ENCODE data around the gene SPSB4. TPM values are rescaled to one million over a fixed set of nuclear protein-coding genes. Genes with fewer than 3 reads are reported as not detected.

Gene SPSB4
- total and polyA plus RNA-seq, 4 experiments from 2014 or later = not detected

DNA sequence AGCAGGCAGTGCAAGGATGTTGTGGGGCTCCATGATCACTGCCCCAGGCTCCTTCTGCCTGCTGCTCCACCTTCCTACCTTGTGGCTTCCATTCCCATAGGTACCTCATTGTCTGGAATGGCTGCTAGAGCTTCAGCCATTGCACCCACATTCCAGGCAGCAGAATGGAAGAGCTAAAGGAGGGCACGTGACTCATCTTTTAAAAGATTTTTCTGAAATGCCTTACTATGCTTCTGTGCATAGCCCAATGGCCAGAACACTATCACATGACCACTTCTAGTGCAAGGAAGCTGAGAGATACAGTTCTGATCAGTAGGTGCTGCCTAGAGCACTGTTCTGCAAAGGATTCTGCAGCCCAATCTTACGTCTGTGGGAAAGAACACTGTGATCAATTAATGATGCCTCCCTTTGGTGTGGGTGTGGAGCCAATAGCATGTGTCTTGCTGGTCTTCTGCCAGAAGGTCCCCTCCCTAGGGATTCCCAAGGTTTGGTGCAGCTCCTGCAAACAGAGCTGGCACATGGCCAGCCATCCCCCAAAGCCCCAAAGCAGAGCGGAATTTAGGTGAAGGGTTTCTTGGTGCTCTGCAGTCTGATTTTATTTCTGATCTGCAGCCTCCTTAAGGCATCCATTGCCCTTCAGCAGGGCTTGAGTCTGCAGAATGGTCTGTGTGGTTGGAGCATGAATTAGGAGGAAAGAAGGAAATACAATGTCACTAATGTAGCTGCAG is 34.4 kb downstream of the SPSB4 start:
- intact Hi-C loops (cut with micrococcal nuclease) = no loop called here
- Histone ChIP-seq H3K27me3 (ENCODE audit: insufficient read depth, low read length) (no peaks in the 10 kb centered on the region), H3K4me1 (ENCODE audit: insufficient read depth, low read length) (no peaks in the 10 kb centered on the region), H3K27ac (ENCODE audit: low read depth, low read length) (no peak overlapping the region), H3K4me3 (ENCODE audit: low read length in 2 of 2) (no peak overlapping the region), H3K9me3 (ENCODE audit: control insufficient read depth in 1 of 2, low read length in 2 of 2) (no peaks in the 10 kb centered on the region), H3K36me3 (ENCODE audit: insufficient read depth, low read length) (no peaks in the 10 kb centered on the region)
- no peak overlapping the region for H3K4me3 Mint-ChIP-seq
- H3K4me1 Mint-ChIP-seq = no peaks in the 10 kb centered on the region
- peaks cover 0 to 2% (median 0%) of the 10 kb centered on the region in 8 donors for H3K9me3 Mint-ChIP-seq
- H3K27ac Mint-ChIP-seq = no peak overlapping the region
- CTCF ChIA-PET (ENCODE audit: partially characterized antibody) = interaction anchor here (0.7 kb wide), 1 partner anchor 13 kb away, joined by 3 read pairs; no protein-coding TSS in a partner anchor
- no peak for DNase-seq
- peaks cover 5% of the 10 kb centered on the region in 2 donors for H3K27me3 Mint-ChIP-seq
- POLR2A ChIA-PET (ENCODE audit: partially characterized antibody) = no interaction called here
- no peaks in the 10 kb centered on the region for H3K36me3 Mint-ChIP-seq

DNA sequence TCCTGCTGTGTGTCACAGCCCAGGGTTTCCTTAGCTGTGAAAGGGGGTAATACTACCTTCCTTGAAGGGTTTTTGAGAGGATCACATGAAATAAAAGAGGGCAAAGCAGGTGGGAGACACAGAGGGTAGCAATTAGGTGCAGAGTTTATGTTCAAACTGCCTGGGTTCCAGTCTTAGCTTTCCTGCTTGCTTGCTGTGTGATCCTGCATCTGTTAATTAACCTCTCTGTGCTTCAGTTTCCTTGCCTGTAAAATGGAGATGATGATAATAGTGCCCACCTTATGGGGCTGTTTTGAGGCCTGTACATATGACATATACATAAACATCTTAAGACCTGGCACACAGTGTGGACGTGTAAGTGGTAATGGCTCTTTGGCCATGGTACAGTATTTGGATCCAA is 35.0 kb downstream of the SPSB4 start:
- no peaks in the 10 kb centered on the region for H3K36me3 ChIP-seq (ENCODE audit: insufficient read depth, low read length)
- no peak for DNase-seq
- Mint-ChIP-seq H3K4me3 (no peak overlapping the region), H3K27me3 (peaks cover 5% of the 10 kb centered on the region in 2 donors), H3K4me1 (no peaks in the 10 kb centered on the region), H3K9me3 (peaks cover 0 to 2% (median 0%) of the 10 kb centered on the region in 8 donors), H3K36me3 (no peaks in the 10 kb centered on the region), H3K27ac (no peak overlapping the region)
- intact Hi-C loops (cut with micrococcal nuclease) = no loop called here
- H3K4me1 ChIP-seq (ENCODE audit: insufficient read depth, low read length) = no peaks in the 10 kb centered on the region
- H3K4me3 ChIP-seq (ENCODE audit: low read length in 2 of 2) = no peak overlapping the region
- ChIA-PET POLR2A (ENCODE audit: partially characterized antibody) (no interaction called here), CTCF (ENCODE audit: partially characterized antibody) (no interaction called here)
- H3K27me3 ChIP-seq (ENCODE audit: insufficient read depth, low read length) = no peaks in the 10 kb centered on the region
- H3K9me3 ChIP-seq (ENCODE audit: control insufficient read depth in 1 of 2, low read length in 2 of 2) = no peaks in the 10 kb centered on the region
- H3K27ac ChIP-seq (ENCODE audit: low read depth, low read length) = no peak overlapping the region

DNA sequence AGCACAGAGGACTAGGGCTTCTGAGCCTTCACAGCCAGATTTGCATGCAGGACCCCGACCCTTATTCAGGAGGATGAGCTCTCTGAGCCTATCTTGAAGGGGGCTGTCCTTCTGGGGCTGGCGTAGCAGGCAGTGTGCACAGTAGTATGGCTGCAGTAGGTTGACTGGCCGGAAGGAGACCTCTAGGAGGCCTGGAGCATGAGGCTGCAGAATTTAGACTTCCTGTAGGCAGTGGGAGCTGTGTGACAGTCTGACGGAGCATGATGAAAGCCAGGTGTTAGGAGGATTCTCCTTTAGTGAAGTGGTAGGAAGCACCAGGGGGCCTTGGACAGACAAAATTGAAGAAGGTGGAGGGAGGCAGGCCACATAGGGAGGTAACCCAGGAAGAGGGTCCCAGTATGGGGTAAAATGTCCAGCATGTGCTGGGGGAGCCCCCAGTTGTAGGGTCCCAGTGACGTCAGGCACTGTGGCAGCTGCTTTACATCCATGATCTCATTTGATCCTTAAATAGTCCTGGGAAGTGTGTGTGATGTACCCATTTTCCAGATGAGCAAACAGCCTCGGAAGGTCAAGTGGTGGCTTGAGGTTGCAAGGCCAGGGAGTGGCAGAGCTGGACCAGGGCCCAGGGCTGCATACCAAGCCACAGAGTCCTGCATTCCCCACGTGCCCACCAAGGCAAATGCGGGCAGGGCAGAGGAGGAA is 36.1 kb downstream of the SPSB4 start:
- no peak overlapping the region for H3K27ac ChIP-seq (ENCODE audit: low read depth, low read length)
- no peaks in the 10 kb centered on the region for H3K4me1 ChIP-seq (ENCODE audit: insufficient read depth, low read length)
- H3K27me3 ChIP-seq (ENCODE audit: insufficient read depth, low read length) = no peaks in the 10 kb centered on the region
- H3K9me3 ChIP-seq (ENCODE audit: control insufficient read depth in 1 of 2, low read length in 2 of 2) = no peaks in the 10 kb centered on the region
- Mint-ChIP-seq H3K27ac (no peak overlapping the region), H3K36me3 (no peaks in the 10 kb centered on the region), H3K27me3 (peaks cover 5% of the 10 kb centered on the region in 2 donors), H3K4me3 (no peak overlapping the region), H3K9me3 (peaks cover 0 to 2% (median 0%) of the 10 kb centered on the region in 8 donors), H3K4me1 (no peaks in the 10 kb centered on the region)
- no peak overlapping the region for H3K4me3 ChIP-seq (ENCODE audit: low read length in 2 of 2)
- CTCF ChIA-PET (ENCODE audit: partially characterized antibody) = no interaction called here
- POLR2A ChIA-PET (ENCODE audit: partially characterized antibody) = no interaction called here
- no peak for DNase-seq
- intact Hi-C loops (cut with micrococcal nuclease) = no loop called here
- H3K36me3 ChIP-seq (ENCODE audit: insufficient read depth, low read length) = no peaks in the 10 kb centered on the region

DNA sequence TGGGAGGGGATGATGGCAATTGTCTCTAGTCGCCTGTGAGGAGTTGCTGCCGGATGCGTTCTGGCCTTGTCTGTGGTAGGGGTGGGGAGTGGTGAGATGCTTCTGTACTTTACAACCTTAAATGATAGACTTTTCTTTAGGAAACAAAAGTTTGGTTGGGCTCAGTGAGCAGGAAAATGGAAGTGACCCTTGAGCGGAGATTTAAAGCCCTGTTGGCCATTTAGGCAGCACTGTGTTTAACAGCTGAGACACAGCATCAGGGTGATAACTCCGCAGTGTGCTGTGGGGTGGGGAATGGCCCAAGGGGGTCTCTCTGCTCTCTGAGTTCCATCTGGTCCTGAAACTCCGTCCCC is 36.6 kb downstream of the SPSB4 start:
- Mint-ChIP-seq H3K9me3 (peaks cover 0 to 2% (median 0%) of the 10 kb centered on the region in 8 donors), H3K4me1 (no peaks in the 10 kb centered on the region), H3K36me3 (no peaks in the 10 kb centered on the region), H3K27ac (no peak overlapping the region), H3K27me3 (peaks cover 5% of the 10 kb centered on the region in 2 donors), H3K4me3 (no peak overlapping the region)
- CTCF ChIA-PET (ENCODE audit: partially characterized antibody) = no interaction called here
- H3K36me3 ChIP-seq (ENCODE audit: insufficient read depth, low read length) = no peaks in the 10 kb centered on the region
- DNase-seq = no peak
- POLR2A ChIA-PET (ENCODE audit: partially characterized antibody) = no interaction called here
- no peak overlapping the region for H3K4me3 ChIP-seq (ENCODE audit: low read length in 2 of 2)
- intact Hi-C loops (cut with micrococcal nuclease) = no loop called here
- no peak overlapping the region for H3K27ac ChIP-seq (ENCODE audit: low read depth, low read length)
- no peaks in the 10 kb centered on the region for H3K9me3 ChIP-seq (ENCODE audit: control insufficient read depth in 1 of 2, low read length in 2 of 2)
- no peaks in the 10 kb centered on the region for H3K27me3 ChIP-seq (ENCODE audit: insufficient read depth, low read length)
- no peaks in the 10 kb centered on the region for H3K4me1 ChIP-seq (ENCODE audit: insufficient read depth, low read length)

DNA sequence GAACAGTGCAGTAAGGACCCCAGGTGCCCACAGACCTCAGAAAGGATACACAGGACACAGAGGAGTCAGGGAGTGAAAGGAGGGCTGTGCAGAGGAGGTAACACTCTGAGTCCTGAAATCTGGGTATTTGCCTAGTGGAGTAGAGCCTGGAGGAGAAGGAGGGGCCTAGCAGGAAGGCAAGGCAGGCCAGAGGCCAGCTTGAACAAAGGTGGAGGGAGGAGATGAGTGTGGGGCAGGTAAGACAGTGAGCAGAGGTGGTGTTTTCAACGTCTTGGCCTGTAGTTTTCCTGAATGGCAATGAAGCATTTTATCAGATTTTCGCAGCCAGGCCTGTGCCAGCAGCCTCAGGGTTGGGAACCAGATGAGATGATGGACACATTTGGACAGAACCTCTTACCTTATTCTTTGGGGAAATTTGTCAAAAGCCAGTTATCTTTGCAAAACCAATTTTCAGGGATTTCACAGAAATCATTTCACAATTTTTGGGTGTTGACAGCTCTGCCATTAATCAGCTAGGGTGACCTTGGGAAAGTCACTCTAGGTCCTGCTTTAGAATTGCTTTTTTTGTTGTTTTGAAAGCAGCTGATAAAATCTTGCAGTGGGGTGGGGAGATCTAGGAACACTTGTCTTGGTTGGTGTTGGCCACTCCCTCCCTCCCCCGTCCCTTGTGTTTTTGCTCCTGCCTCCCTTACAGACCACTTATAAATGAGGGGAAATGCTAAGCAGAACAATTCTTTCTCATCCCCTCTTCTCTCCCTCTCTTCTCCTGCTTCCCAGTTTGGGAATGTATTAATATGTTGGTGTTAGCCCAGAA is 38.4 kb downstream of the SPSB4 start:
- H3K27ac Mint-ChIP-seq = no peak overlapping the region
- Histone ChIP-seq H3K4me1 (ENCODE audit: insufficient read depth, low read length) (no peaks in the 10 kb centered on the region), H3K36me3 (ENCODE audit: insufficient read depth, low read length) (no peaks in the 10 kb centered on the region), H3K9me3 (ENCODE audit: control insufficient read depth in 1 of 2, low read length in 2 of 2) (no peaks in the 10 kb centered on the region), H3K4me3 (ENCODE audit: low read length in 2 of 2) (no peak overlapping the region), H3K27me3 (ENCODE audit: insufficient read depth, low read length) (no peaks in the 10 kb centered on the region), H3K27ac (ENCODE audit: low read depth, low read length) (no peak overlapping the region)
- intact Hi-C loops (cut with micrococcal nuclease) = no loop called here
- H3K4me3 Mint-ChIP-seq = no peak overlapping the region
- H3K4me1 Mint-ChIP-seq = no peaks in the 10 kb centered on the region
- CTCF ChIA-PET (ENCODE audit: partially characterized antibody) = interaction anchor here (1.0 kb wide), 1 partner anchor 16 kb away, joined by 4 read pairs; no protein-coding TSS in a partner anchor
- no peak for DNase-seq
- H3K27me3 Mint-ChIP-seq = peaks cover 5% of the 10 kb centered on the region in 2 donors
- no peaks in the 10 kb centered on the region for H3K36me3 Mint-ChIP-seq
- peaks cover 0 to 2% (median 0%) of the 10 kb centered on the region in 8 donors for H3K9me3 Mint-ChIP-seq
- POLR2A ChIA-PET (ENCODE audit: partially characterized antibody) = no interaction called here

- ChIA-PET POLR2A (ENCODE audit: partially characterized antibody) (no interaction called here), CTCF (ENCODE audit: partially characterized antibody) (no interaction called here)
- intact Hi-C loops (cut with micrococcal nuclease) = no loop called here
- no peaks in the 10 kb centered on the region for H3K9me3 Mint-ChIP-seq
- no peak overlapping the region for H3K27ac ChIP-seq (ENCODE audit: low read depth, low read length)
- H3K4me3 ChIP-seq (ENCODE audit: low read length in 2 of 2) = no peak overlapping the region
- no peaks in the 10 kb centered on the region for H3K4me1 ChIP-seq (ENCODE audit: insufficient read depth, low read length)
- no peaks in the 10 kb centered on the region for H3K27me3 ChIP-seq (ENCODE audit: insufficient read depth, low read length)
- no peak overlapping the region for H3K27ac Mint-ChIP-seq
- DNase-seq = no peak
- H3K9me3 ChIP-seq (ENCODE audit: control insufficient read depth in 1 of 2, low read length in 2 of 2) = no peaks in the 10 kb centered on the region
- no peak overlapping the region for H3K4me3 Mint-ChIP-seq
- no peaks in the 10 kb centered on the region for H3K36me3 ChIP-seq (ENCODE audit: insufficient read depth, low read length)
- peaks cover 1 to 4% of the 10 kb centered on the region in 2 donors for H3K27me3 Mint-ChIP-seq
- no peaks in the 10 kb centered on the region for H3K36me3 Mint-ChIP-seq
- H3K4me1 Mint-ChIP-seq = no peaks in the 10 kb centered on the region
These were observed 40.3 kb downstream of the SPSB4 start for GRCh38 chr3:141091426-141091825.

GRCh38 chr3:141092663-141093062 is 41.5 kb downstream of the SPSB4 start:
- no peak overlapping the region for H3K4me3 Mint-ChIP-seq
- H3K36me3 Mint-ChIP-seq = no peaks in the 10 kb centered on the region
- Histone ChIP-seq H3K36me3 (ENCODE audit: insufficient read depth, low read length) (no peaks in the 10 kb centered on the region), H3K4me3 (ENCODE audit: low read length in 2 of 2) (no peak overlapping the region), H3K9me3 (ENCODE audit: control insufficient read depth in 1 of 2, low read length in 2 of 2) (no peaks in the 10 kb centered on the region), H3K4me1 (ENCODE audit: insufficient read depth, low read length) (no peaks in the 10 kb centered on the region), H3K27ac (ENCODE audit: low read depth, low read length) (no peak overlapping the region), H3K27me3 (ENCODE audit: insufficient read depth, low read length) (no peaks in the 10 kb centered on the region)
- H3K4me1 Mint-ChIP-seq = no peaks in the 10 kb centered on the region
- peaks cover 1 to 2% of the 10 kb centered on the region in 2 donors for H3K27me3 Mint-ChIP-seq
- intact Hi-C loops (cut with micrococcal nuclease) = no loop called here
- ChIA-PET POLR2A (ENCODE audit: partially characterized antibody) (interaction anchor here (0.8 kb wide), 1 partner anchor 20 kb away, joined by 3 read pairs; no protein-coding TSS in a partner anchor), CTCF (ENCODE audit: partially characterized antibody) (no interaction called here)
- H3K9me3 Mint-ChIP-seq = no peaks in the 10 kb centered on the region
- no peak for DNase-seq
- H3K27ac Mint-ChIP-seq = no peak overlapping the region
